ENCODE measurements around the gene BRINP3.

GRCh38 chr1:190413142-190413541, 64.5 kb downstream of the BRINP3 start:
- no peak for TF ChIP-seq SP2 (tag by site-specific recombination; IDR thresholded peaks at IDR 0.05)
- no peak for TF ChIP-seq ZBTB1 (tag by site-specific recombination; IDR thresholded peaks at IDR 0.05)
- no peak for TF ChIP-seq TSHZ1 (tag by site-specific recombination; IDR thresholded peaks at IDR 0.05; ENCODE audit: borderline replicate concordance)
- TF ChIP-seq KLF9 (tag by site-specific recombination; IDR thresholded peaks at IDR 0.05; ENCODE audit: low read depth): no peak
- TF ChIP-seq ELK4 (IDR thresholded peaks at IDR 0.05; ENCODE audit: borderline replicate concordance, low read depth, low read length): no peak
- no peak for TF ChIP-seq ZNF302 (tag by site-specific recombination; IDR thresholded peaks at IDR 0.05; ENCODE audit: low read depth)
- no peak for TF ChIP-seq HIC1 (tag by site-specific recombination; IDR thresholded peaks at IDR 0.05)

All from HEK293 (cell line).